GM11168 (cell line): ENCODE measurements around the gene EEF1A2.

Experiments
- in situ Hi-C: fragments of 300-500 bp; cut with MboI; formaldehyde crosslinking; loops from one replicate; pipeline ENCODE4 v1.12.0; 2022; ENCODE audit warnings: low sequenced_read_pairs; ENCODE audit not compliant: unreplicated experiment

Gene EEF1A2

DNA sequence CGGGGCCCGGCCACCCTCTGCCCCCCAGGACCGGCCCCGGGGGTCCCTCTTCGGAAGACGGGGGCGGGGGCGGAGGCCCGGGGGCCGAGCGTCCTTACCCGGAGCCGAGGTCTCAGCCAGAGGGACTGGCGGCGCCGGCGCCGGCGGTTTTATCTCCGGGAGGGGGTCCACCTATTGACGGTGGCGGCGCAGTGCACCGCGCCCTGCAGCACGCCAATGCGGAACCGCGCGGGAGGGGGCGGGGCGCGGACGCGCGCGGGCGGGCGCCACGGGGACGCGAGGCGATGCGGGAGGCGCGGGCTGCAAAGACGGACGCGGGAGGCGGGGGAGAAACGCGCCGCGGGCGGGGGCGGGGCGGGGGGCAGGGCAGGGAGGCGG, at the start of gene EEF1A2:
EEF1A2 (minus strand) TSS at position 124 of the 378 bp plus-strand sequence. CDS start 1,320 bp downstream, outside the sequence.
- in situ Hi-C loops: no loop called here

DNA sequence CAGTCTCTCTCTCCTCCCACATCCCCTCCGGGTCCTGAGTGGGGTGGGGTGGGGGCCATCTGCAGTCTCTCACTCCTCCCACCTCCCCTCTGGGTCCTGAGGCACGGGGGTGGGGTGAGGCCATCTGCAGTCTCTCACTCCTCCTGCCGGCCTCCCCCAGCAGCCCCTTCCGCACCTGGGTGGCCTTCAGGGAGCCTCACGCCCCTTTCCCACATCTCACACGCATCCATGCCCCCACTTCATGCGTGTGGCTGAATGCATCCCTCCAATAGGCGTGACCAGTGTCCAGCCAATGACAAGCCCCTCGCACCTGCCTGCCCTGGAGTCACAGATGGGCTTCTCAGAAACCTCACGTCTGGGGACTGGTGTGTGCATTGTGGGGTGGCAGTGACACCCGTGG, 49.7 kb upstream of the EEF1A2 start:
- in situ Hi-C loops: no loop called here

DNA sequence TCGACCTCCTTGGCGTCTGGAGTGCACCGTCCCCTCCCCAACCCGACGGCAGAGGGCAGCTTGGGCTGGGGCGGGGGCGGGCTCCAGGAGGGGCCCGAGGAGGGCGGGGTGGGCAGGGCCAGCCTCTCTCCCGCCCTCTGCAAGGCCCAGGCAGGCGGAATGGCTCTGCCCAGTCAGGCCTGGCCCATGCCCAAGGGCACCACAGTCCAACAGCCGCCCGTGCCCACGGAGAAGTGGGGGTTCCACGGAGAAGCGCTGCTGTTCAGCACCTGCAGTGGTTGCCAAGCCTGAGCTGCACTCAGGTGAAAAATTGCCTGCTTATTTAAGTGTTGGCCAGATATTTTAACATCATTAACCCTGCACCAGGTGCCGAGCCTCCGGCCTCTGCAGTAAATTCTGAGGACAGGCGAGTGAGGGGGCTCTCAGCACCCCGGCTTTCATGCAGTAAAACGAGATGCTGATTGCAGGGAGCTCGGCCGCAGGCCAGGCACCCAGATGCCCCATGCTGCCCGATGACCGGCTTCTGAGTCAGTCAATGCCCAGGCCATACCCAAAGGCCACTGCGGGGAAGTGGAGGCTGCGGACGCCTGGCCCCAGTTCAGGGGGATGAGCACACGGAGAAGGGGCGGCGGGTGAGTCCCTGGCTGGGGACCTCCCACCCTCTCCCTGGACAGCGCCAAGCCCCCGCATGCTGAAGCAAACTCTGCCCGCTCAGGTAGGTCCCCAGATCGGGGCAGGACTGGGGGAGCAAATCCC, 49.0 kb upstream of the EEF1A2 start, which contains the start of gene SRMS:
SRMS (minus strand) TSS at position 25 of the 756 bp plus-strand sequence. CDS start 286 bp downstream, outside the sequence.
- in situ Hi-C loops: no loop called here

DNA sequence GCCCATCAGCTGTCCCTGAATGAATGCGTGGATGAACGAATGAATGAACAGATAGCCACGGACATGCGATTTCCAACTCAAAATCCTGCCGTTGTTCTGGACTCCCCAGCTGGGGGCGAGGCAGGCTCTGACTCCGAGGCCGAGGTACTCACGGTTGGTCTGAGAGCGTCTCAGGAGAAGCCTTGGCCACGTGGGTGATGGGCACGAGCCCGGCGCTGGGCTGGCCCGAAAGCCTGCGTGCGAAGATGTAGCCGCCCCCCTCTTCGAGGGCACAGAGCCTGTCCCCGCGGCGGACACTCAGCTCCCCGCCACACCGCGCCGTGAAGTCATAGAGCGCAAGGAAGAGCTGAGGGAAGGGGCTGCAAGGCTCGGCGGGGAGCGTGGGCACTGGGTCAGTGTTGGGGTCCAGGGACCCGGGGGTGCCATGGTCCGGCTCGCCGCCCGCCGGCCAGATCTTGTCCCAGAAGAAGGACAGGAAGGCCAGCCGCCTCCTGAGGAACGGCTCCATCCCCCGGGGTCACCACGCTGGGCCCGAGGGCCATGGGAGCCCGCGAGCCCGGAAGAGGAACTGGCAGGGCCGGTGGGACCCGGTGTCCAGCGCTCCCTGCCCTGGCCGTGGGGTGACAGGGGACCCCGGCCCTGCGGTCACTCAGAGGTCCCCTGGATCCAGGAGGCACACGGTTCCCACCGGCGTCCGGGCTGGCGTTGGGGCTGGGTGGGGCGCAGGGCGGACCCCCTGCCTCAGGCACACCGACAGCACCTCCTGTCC, 48.3 kb upstream of the EEF1A2 start:
- in situ Hi-C loops: no loop called here

DNA sequence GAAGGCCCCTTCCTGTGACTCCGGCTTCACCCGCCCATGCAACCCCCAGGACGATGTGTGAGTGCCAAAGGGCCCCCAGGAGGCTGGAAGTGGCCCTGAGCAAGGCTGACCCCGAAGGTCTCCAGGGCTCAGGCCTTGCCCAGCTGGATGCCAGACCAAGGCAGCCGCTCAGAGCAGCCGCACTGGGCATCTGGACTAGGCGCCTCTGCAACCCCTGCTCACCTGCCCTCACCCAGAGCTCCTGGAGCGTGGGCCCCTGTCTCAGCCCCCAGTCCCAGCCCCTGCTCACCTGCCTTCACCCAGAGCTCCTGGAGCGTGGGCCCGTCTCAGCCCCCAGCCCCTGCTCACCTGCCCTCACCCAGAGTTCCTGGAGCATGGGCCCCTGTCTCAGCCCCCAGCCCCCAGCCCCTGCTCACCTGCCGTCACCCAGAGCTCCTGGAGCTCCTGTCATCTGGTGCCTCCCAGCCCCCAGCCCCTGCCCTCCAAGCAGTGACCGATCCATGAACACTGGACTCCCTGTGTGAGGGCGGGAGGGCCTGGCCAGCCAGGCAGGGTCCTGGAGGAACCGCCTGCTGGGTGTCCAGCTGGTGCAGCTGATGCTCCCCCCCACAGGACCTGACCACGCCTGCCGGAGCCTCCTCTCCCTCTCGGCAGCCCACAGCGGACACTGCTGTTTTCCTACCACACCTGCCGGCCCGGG, 47.5 kb upstream of the EEF1A2 start:
- in situ Hi-C loops: no loop called here

DNA sequence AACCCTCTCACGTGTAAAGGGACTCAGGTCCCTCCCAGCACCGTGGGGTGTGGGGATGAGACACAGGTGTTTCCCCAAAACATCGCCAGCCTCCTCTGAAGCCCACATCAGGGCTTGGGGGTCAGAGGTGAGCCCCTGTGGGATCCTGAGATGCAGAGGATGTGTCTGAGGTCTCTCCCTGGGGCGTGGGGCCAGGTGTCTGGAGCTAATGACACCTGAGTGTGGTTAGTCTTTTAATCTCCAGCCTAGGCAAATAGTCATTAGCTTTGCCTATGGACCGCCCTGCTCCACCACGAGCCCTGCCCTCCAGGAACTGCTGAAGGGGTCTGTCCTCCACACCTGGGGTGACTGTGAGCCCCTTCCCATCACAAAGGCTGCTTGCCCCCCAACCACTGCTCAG, 46.9 kb upstream of the EEF1A2 start:
- in situ Hi-C loops: no loop called here

DNA sequence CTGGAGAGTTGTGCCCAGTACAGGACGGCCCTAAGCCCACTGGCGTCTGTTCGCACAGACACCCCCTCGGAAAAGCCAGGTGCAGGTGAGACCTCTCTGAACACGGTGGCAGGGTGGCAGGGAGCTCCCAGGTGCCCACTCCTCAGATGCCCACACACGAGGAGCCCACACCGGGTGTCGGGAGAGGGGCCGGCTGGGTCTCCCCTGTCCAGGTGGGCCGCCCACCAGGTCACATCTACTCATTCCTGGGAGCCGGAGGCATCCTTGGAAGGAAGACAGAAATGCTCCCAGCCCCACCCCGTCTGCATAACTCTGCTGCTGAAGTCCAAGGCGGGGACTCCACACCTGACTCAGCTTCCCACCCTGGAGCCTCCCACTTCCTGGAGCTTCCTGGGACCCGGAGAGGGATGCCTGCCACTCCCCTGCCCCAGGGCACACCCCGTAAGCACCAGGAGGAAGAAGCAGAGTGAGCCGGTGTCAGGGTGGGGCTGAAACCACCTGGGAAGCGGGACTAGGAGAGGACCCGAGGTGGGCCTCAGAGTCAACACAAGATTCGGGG, 46.2 kb upstream of the EEF1A2 start:
- in situ Hi-C loops: no loop called here

DNA sequence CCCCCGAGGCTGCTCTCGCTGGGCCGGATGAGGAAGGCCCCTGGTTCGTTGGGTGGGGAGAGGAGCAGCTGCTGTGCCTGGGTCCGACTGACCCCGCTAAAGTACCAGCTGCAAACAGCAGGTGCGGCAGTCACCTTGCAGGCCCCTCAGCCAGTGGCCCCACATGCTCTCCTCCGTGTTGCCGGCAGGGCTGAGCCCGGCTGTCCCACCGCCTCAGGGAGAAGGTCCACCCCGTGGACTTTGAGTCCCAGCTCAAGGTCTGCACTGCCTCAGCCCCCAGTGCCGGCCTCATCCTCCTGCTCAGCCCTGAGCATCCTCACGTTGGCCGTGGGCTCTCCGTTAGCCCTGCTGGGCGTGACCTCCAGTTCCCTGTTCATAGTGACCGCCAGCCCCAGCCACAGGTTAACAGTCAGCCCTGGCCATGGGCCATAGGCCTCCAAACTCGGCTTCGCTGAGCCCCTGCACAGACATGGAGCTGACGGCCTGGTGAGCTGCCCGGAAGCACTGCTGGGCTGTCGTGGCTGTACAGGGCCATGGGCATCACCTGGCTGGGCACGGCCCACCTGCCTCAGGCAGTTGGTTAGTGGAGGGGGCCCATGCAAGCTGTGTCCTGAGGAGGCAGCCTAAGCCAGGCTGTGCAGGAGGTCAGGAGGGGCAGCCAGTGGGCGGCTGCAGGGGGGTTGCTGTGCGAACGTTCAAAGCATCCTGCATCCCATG, 45.5 kb upstream of the EEF1A2 start:
- in situ Hi-C loops: no loop called here

DNA sequence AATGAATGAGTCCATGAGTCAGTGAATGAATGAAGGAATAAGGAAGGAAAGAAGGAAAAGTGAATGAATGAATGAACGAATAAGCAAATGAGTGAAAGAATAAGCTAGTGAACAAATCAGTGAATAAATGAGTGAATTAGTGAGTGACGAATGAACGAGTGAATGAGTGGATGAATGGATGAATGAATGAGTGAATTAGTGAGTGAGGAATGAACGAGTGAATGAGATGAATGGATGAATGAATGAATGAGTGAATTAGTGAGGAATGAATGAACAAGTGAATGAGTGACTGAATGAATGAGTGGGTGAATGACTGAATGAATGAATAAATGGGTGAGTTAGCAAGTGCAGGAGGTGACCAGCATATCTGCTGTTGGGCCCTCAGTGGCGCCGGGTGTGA, 44.9 kb upstream of the EEF1A2 start:
- in situ Hi-C loops: no loop called here

DNA sequence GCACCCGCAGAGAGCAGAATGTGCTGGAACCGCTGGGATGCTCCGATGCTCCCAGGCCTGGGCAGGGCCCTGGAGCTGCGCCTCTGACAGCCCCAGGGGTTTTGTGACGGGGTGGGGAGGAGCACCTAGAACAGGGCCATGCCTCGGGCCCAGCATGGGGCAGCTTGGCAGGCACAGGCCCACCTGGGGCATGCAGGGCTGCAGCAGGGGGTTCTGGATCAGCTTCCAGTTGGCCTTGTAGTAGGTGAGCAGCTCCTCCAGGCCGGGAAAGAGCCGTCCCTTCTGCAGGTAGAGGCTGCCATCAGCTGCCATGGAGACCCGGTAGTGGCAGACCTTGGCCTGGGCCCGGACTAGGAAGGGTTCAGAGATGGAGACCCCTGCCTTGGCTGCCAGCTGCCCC, 44.2 kb upstream of the EEF1A2 start:
- in situ Hi-C loops: no loop called here

DNA sequence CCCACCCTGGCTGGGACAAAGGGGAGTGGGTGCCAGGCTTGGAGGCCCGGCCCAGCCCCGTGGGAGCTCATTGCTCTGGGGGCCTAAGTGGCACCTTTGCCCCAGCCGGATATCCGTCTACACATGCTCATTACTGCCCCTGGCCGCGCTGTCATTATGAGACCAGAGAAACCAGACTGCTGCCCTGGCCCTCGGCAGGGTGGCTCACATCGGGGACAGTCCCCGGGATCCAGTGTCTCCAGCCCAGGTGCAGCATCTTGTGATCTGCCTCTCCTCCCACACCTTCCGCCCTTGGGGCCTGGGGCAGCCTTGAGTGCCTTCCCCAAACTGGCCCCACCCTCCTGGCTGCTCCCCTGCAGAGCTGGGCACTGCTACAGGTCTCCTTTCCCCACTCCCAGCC, 43.8 kb upstream of the EEF1A2 start:
- in situ Hi-C loops: no loop called here

DNA sequence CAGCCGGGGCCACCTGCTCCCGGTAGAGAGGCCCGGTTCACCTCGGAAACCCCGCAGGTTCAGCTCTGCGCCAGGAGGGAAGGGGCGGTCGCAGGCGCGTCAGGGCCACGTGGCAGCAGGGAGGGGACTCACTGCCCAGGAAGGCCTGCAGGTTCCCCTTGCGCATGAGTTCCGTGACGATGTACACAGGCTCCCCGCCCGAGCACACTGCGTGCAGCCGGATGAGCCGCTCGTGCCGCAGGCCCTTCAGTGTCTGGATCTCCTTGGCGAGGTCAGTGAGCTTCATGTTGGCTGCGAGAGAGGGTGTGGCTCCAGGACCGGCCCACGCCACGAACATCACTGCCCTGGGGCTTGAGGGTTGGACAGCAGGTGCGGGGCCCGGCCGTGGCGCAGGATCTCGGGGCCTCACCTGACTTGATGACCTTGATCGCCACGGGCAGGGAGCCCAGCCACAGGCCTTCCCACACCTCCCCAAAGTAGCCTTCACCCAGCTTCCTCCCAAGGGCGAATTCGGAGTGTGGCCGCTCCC, 43.2 kb upstream of the EEF1A2 start:
- in situ Hi-C loops: no loop called here

DNA sequence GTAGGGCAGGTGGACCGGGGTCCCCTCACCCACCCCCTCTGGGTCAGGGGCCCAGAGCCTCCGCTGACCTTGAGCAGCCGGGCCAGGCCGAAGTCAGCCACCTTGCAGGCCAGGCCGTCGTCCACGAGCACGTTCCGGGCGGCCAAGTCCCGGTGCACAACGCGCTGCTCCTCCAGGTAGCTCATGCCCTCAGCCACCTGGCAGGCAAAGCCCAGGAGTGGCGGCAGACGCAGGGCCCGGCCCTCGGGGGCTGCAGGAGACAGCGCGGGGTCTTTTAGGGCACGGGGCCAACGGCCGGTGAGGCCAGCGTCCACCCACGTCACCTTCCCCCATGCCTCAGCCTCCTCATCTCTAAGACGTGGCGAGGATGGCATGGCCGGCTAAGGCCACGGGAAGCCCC, 42.5 kb upstream of the EEF1A2 start:
- in situ Hi-C loops: no loop called here

DNA sequence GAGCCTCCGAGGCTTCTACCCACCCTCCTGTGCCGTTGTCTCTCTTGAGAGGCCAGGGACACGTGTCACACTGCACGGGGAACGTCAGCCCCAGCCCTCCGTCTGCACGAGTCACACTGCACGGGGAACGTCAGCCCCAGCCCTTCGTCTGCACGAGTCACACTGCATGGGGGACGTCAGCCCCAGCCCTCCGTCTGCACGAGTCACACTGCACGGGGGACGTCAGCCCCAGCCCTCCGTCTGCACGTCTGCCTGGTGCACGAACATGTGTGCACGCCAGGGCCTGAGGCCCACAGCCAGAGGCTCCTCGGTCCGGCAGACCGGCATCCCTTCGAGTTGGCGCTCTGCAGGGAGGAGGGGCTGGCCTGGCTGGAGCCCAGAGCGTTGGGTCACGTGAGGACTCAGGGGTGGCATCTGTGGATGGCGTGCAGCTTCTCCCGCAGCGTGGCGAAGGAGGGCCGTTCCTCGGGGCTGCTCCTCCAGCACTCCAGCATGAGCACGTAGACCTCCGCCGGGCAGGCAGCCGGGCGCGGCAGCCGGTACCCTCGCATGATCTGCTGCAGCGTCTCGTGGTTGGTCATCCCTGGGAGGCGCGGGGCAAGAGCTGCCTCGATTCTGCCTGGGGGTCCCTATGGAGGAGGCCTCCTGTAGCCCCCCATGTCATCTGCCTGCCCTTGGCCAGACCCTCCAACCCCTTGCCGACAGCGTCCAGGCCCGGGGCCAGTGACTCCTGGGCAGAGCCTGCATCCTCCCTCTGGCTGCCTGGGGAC, 41.7 kb upstream of the EEF1A2 start:
- in situ Hi-C loops: no loop called here

DNA sequence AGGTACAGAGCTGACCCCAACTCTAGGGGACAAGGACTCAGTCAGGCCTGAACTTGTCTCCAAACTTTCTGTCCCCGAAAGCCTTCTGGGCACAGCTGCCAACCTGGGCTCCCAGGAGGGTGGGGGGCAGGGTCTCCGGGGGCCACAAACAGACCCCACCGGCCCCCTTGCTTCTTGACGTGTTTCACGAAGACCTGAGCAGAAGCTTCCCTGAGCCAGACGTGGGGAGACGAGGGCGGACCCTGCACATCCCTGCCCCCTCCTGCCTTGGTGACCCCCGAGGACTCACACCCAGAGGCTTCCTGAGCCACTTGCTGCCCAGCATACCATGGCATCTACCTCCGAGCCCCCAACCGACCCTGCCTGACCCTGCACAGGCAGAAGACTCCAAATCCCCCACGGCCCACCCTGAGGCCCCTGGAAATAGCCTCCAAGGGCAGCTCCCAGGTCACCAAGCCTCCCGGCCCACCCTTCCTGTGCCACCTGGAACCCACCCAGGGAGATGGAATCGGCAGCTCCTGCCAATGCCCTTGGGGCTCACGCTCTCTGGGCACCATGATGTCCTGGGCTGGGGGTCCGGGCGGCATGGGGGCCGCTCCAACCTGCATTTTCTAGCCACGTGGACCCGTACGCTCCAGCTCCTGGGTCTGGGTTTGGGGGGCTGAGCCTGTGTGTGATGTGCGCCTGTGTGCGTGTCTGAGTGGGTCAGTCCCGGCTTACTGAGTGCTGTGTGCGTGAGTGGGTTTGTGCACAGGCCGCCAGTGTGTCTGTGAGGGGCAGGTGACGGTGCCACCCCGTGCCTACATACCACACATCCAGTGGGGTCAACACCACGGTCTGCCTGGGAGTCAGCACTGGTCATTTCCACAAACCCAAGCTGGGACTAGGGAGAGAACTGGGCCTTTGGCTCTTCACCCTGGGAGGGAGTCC, 40.8 kb upstream of the EEF1A2 start:
- in situ Hi-C loops: no loop called here

DNA sequence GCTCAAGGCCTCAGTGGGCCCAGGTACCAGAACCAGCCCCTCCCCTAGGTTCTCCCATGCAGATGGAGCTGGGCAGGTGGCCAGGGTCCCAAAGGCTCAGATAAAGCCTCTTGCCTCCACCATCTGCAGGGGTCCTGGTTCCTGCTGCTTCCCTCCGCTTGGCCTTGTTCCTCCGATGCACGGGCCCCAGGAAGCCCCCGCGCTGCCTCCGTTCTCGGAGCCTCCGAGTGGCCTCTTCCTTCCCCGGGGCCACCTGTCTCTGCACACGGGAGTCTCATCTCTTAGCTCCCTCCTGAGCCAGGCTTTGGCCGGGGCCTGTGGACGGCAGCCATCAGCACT, 40.2 kb upstream of the EEF1A2 start:
- in situ Hi-C loops: no loop called here

DNA sequence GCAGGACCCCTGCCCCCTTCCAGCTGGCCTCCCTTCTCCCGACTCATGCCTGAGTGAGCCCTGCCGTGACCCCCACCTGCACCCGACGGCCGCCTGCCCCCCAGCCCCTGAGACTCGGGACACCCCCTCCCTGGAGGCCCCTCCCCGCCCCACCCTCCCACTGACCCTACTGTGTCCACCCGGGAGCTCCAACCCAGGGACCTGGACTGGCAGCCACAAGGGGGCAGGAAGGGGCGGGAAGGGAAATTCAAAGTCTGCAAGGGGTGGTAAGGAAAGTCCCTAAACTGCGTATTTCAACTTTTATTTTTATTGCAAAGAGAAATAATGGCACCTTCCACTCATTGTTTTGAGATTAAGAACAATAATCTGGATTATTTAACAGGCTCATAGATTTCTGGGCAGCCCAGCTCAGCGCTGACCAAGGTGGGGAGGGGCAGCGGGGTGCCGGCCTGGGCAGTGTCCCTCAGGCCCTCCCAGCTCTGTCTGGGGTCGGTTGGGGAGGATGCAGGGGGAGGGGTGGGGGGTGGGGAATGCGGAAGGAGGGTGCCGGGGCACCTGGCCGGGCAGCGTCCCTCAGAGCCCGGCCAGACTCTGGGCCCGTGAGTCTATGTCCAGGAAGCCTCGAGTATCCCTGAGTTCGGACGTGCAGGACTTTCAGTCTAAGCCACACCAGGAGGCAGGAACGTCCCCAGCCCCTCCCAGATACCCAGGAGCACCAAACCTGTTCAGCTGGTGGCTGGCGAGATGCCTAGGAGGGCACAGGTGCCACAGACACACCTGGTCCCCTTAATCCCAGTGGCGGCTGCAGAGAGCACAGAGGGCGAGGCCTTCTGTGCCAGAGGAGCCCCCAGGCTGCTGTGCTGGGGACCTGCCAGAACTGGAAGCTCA, 39.6 kb upstream of the EEF1A2 start:
- in situ Hi-C loops: no loop called here
